Activated T-helper 17 cell treated with anti-CD3 and anti-CD28 coated beads, Interleukin-2, amount 50 U/mL, for 72 hours (primary cell): ENCODE results near the gene PRR16. TPM values are rescaled to one million over a fixed set of nuclear protein-coding genes. Genes with fewer than 3 reads are reported as not detected.
"Not testable (repeated sequence)": the region's sequence is repeated elsewhere in the genome, so short reads cannot be mapped to it uniquely, and the experiment has no call there.

Experiments used
- ATAC-seq: fragments of 150-1000 bp; cut with Tn5 transposase; replicated peaks from 2 replicates; pipeline ENCODE4 v1.10.0; 2021; ENCODE audit warnings: mild to moderate bottlenecking, moderate library complexity
- H3K27ac Mint-ChIP-seq: one replicate; pipeline ENCODE4 v1.8.0; 2022; ENCODE audit warnings: mixed read lengths
- H3K27me3 Mint-ChIP-seq: one replicate; pipeline ENCODE4 v1.8.0; 2022; ENCODE audit warnings: mixed read lengths
- H3K36me3 Mint-ChIP-seq: one replicate; pipeline ENCODE4 v1.8.0; 2022; ENCODE audit warnings: low read depth, mild to moderate bottlenecking, mixed read lengths
- H3K4me1 Mint-ChIP-seq: one replicate; pipeline ENCODE4 v1.8.0; 2022; ENCODE audit warnings: mixed read lengths
- H3K4me3 Mint-ChIP-seq: one replicate; pipeline ENCODE4 v1.8.0; 2022; ENCODE audit warnings: mild to moderate bottlenecking, mixed read lengths
- H3K9me3 Mint-ChIP-seq: one replicate; pipeline ENCODE4 v1.8.0; 2022; ENCODE audit warnings: mixed read lengths
- total RNA-seq, 2 donors: library from RNA; stranded (reverse); gene quantifications; one replicate each; pipeline ENCODE4 v1.2.3, GENCODE V29; 2022

The PRR16 gene
- total RNA-seq: not detected

DNA sequence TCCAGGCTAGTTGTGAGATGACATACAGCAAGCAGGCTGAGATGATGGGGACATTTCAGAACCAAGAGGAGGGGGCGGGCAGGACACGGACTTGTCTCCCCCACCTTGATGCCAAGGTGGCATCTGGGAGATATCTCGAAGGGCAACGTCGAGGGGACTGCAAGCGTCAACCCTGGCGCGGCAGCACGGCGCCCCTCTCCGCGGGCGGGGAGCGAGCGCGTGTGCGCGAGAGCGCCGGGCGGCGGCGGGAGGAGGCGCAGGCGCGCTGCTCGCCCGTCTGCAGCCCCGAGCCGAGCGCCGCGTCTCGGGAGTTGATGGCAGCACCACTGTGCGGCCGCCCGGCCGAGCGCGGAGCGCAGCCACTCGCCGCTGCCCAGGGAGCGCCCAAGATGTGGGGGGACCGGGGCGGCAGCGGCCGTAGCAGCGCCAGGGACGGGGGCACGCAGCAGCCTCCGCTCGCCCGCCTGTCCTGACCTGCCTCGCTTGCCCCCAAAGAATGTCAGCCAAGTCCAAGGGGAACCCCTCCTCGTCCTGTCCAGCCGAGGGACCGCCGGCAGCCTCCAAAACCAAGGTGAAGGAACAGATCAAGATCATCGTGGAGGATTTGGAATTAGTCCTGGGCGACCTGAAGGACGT, at the start of gene PRR16:
Gene PRR16, plus strand, starts transcription at position 310 of the 636 bp plus-strand sequence.
- Mint-ChIP-seq H3K4me3 (peak within 1 kb of the TSS; percentile 41), H3K9me3 (no peaks in the 10 kb centered on the region), H3K4me1 (no peaks in the 10 kb centered on the region), H3K36me3 (no peaks in the 10 kb centered on the region), H3K27me3 (peaks cover 30% of the 10 kb centered on the region), H3K27ac (no peak within 1 kb of the TSS)
- peak; percentile 31 for ATAC-seq

DNA sequence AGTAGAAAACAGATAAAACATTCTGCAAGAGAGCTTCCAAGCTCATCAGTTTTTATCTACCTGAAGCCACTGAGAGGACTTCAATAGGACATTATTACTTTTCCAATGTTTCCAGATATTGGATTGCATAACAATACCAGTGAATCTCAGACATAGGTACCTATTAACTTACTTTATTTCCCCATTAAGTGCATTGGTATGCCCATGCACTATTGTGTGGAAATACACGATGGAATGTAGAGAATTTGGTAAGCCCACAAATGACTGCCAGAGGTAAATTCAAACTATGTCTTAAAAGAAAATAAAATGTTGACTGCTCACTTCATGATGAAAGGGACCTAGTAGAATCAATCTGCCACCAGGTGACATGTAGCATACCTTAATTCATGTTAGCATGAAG, 48.1 kb upstream of the PRR16 start:
- Mint-ChIP-seq H3K4me3 (no peak overlapping the region), H3K36me3 (no peaks in the 10 kb centered on the region), H3K27me3 (no peaks in the 10 kb centered on the region), H3K4me1 (no peaks in the 10 kb centered on the region), H3K9me3 (no peaks in the 10 kb centered on the region), H3K27ac (no peak overlapping the region)
- ATAC-seq: no peak

GRCh38 chr5:120419127-120419526, 45.0 kb upstream of the PRR16 start:
- Mint-ChIP-seq H3K4me3 (no peak overlapping the region), H3K27me3 (no peaks in the 10 kb centered on the region), H3K9me3 (peaks cover 2% of the 10 kb centered on the region), H3K27ac (no peak overlapping the region), H3K4me1 (no peaks in the 10 kb centered on the region), H3K36me3 (no peaks in the 10 kb centered on the region)
- ATAC-seq: no peak

DNA sequence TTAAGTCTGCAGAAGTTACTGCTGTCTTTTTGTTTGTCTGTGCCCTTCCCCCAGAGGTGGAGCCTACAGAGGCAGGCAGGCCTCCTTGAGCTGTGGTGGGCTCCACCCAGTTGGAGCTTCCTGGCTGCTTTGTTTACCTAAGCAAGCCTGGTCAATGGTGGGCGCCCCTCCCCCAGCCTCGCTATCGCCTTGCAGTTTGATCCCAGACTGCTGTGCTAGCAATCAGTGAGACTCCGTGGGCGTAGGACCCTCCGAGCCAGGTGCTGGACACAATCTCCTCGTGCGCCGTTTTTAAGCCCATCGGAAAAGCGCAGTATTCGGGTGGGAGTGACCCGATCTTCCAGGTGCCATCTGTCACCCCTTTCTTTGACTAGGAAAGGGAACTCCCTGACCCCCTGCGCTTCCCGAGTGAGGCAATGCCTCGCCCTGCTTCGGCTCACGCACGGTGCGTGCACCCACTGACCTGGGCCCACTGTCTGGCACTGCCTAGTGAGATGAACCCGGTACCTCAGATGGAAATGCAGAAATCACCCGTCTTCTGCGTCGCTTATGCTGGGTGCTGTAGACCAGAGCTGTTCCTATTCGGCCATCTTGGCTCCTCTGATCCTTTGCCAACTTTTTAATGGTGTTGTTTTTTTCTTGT, 37.3 kb upstream of the PRR16 start:
- peaks cover 14% of the 10 kb centered on the region for H3K9me3 Mint-ChIP-seq
- H3K27ac Mint-ChIP-seq, ATAC-seq, H3K4me1 Mint-ChIP-seq, H3K4me3 Mint-ChIP-seq, H3K36me3 Mint-ChIP-seq, H3K27me3 Mint-ChIP-seq: not testable (repeated sequence)

DNA sequence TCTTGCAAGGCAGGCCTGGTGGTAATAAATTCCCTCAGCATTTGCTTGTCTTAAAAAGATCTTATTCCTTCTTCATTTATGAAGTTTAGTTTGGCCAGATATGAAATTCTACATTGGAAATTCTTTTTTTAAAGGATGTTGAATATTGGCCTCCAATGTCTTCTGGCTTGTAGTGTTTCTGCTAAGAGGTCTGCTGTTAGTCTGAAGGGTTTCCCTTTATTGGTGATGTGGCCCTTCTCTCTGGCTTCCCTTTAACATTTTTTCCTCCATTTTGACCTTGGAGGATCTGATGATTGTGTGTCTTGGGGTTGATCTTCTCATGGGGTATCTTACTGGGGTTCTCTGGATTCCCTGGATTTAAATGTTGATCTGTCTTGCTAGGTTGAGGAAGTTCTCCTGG, 33.5 kb upstream of the PRR16 start:
- H3K4me1 Mint-ChIP-seq: no peaks in the 10 kb centered on the region
- no peaks in the 10 kb centered on the region for H3K36me3 Mint-ChIP-seq
- H3K27ac Mint-ChIP-seq: no peak overlapping the region
- H3K27me3 Mint-ChIP-seq: no peaks in the 10 kb centered on the region
- ATAC-seq: no peak
- peaks cover 9% of the 10 kb centered on the region for H3K9me3 Mint-ChIP-seq
- H3K4me3 Mint-ChIP-seq: no peak overlapping the region

DNA sequence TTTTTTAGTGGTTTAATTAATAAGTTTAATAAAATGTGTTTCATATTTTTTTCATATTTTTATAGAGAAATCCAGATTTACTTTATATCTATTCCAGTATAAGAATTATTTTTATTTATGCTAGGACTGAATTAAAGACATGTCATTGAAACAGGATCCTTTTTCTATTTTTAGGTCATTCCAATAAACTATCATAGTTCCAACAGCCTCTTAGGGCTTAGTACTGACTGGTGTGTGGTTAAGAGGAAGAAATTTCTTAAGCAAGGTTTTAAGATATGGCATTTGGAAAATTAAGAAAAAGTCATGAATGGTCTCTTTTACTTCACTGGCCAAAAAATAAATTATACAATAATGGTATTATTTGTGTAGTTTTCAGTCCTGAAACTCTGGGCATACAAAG, 31.2 kb upstream of the PRR16 start:
- no peak for ATAC-seq
- peaks cover 5% of the 10 kb centered on the region for H3K9me3 Mint-ChIP-seq
- no peaks in the 10 kb centered on the region for H3K27me3 Mint-ChIP-seq
- H3K36me3 Mint-ChIP-seq: no peaks in the 10 kb centered on the region
- no peak overlapping the region for H3K27ac Mint-ChIP-seq
- H3K4me1 Mint-ChIP-seq: no peaks in the 10 kb centered on the region
- H3K4me3 Mint-ChIP-seq: no peak overlapping the region

DNA sequence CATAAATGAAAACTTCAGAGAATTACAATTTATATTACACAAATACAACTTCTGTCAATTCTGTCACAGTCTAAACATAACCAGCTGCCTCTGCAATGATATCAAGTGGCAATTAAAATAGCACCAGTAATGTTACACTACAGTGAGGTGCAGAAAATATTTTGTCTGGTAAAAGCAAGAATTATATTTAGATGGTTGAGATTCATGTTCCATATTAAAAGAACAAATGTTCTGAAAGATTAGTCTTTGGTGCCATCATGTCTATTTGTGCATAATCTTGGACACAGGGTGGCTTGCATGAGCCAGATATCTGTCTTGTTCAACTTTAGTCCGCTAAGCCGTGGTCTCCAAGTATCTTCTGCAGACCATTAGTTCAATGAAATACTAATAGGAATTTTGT, 29.0 kb upstream of the PRR16 start:
- no peak for ATAC-seq
- H3K27ac Mint-ChIP-seq: no peak overlapping the region
- no peaks in the 10 kb centered on the region for H3K4me1 Mint-ChIP-seq
- H3K9me3 Mint-ChIP-seq: no peaks in the 10 kb centered on the region
- no peaks in the 10 kb centered on the region for H3K36me3 Mint-ChIP-seq
- H3K4me3 Mint-ChIP-seq: no peak overlapping the region
- no peaks in the 10 kb centered on the region for H3K27me3 Mint-ChIP-seq

- Mint-ChIP-seq H3K4me1 (no peaks in the 10 kb centered on the region), H3K36me3 (no peaks in the 10 kb centered on the region), H3K4me3 (no peak overlapping the region), H3K27ac (no peak overlapping the region), H3K9me3 (no peaks in the 10 kb centered on the region), H3K27me3 (no peaks in the 10 kb centered on the region)
- ATAC-seq: no peak
Observed at GRCh38 chr5:120436996-120437395, 27.1 kb upstream of the PRR16 start.

- Mint-ChIP-seq H3K4me3 (no peak overlapping the region), H3K9me3 (no peaks in the 10 kb centered on the region), H3K27ac (no peak overlapping the region), H3K27me3 (no peaks in the 10 kb centered on the region), H3K4me1 (no peaks in the 10 kb centered on the region), H3K36me3 (no peaks in the 10 kb centered on the region)
- no peak for ATAC-seq
Observed at GRCh38 chr5:120442694-120443093, 21.4 kb upstream of the PRR16 start.

DNA sequence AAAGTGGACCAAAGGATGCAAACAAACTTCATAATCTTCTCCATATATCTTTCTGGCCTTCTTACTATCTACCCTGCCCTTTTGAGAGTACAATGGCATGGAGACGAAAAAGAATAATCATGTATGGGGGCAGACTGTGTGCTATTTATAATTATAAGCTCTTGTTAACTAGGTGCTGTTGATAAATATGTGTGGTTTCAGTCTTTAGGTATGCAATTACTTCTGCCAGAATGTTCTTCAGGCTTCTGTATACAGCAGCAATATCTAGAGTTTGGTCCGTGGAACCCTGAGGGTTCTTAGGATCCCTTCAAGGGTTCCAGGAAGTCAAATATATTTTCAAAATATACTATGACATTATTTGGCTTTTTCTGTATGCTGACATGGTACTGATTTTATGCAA, 20.5 kb upstream of the PRR16 start:
- Mint-ChIP-seq H3K27ac (no peak overlapping the region), H3K4me1 (no peaks in the 10 kb centered on the region), H3K27me3 (no peaks in the 10 kb centered on the region), H3K9me3 (no peaks in the 10 kb centered on the region), H3K36me3 (no peaks in the 10 kb centered on the region), H3K4me3 (no peak overlapping the region)
- no peak for ATAC-seq

DNA sequence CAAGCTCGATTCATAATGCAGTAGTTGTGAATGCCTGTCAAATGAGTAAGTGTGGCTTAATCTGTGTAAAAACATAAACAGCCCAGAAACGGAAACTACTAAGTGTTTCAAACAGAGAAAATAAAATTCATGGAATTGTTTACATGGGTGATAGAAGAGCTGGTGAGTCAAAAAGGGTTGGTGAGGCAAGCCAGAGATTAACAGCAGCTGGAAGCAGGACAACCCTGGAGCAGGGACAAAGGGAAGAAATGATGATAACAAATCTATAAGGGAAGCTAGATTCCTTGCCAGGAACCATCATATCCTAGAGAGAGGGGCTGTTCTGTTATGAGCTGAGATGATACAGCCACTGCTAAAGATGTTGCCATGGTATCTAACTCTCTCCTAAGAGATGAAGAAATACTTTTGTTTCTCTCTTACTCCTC, 18.0 kb upstream of the PRR16 start:
- no peaks in the 10 kb centered on the region for H3K4me1 Mint-ChIP-seq
- no peaks in the 10 kb centered on the region for H3K27me3 Mint-ChIP-seq
- no peaks in the 10 kb centered on the region for H3K36me3 Mint-ChIP-seq
- H3K9me3 Mint-ChIP-seq: no peaks in the 10 kb centered on the region
- ATAC-seq: no peak
- no peak overlapping the region for H3K4me3 Mint-ChIP-seq
- no peak overlapping the region for H3K27ac Mint-ChIP-seq

DNA sequence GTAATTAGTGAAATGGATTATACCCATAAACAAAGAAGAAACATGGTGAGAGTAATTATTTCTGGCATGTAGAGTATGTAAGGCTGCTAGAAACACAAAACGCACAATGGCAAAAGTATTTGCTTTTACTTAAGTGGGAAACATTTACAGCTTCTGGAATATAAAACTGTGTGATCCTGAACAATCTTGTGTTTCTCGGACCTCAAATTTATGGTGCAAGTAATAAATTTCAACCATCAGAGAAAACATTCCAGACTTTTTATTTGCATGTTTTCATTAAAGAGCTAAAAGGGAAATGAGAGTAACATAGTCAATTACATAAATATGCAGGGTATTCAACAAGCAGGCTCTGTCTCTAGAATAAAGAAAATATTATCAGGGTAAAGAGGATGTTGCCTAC, 17.2 kb upstream of the PRR16 start:
- ATAC-seq: no peak
- Mint-ChIP-seq H3K36me3 (no peaks in the 10 kb centered on the region), H3K27ac (no peak overlapping the region), H3K4me1 (no peaks in the 10 kb centered on the region), H3K4me3 (no peak overlapping the region), H3K27me3 (no peaks in the 10 kb centered on the region), H3K9me3 (no peaks in the 10 kb centered on the region)

DNA sequence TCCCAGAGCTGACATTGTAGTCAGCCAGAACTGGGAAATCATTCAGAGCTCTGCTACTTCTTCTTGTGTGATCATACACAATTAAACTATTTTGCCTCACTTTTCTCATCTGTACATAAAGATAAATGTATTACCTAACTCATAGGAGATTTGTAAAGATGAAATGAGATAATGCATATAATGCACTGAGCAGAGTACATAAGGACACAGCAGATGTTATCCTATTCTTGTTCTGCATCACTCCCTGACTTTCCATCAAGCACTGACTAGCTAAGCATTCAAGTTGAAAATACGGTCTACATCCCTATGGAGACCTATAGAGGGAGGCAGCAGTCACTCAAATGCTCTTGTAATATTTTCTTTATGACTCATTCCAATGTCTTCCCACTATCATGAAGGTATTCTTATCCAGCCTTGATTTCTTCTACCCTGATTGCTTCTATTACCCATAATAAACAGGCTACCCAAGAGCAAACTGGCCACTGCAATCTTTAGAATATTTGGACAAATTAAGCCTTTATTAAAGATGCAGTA, 16.3 kb upstream of the PRR16 start:
- Mint-ChIP-seq H3K4me1 (no peaks in the 10 kb centered on the region), H3K27me3 (no peaks in the 10 kb centered on the region), H3K4me3 (no peak overlapping the region), H3K9me3 (no peaks in the 10 kb centered on the region), H3K27ac (no peak overlapping the region), H3K36me3 (no peaks in the 10 kb centered on the region)
- no peak for ATAC-seq

DNA sequence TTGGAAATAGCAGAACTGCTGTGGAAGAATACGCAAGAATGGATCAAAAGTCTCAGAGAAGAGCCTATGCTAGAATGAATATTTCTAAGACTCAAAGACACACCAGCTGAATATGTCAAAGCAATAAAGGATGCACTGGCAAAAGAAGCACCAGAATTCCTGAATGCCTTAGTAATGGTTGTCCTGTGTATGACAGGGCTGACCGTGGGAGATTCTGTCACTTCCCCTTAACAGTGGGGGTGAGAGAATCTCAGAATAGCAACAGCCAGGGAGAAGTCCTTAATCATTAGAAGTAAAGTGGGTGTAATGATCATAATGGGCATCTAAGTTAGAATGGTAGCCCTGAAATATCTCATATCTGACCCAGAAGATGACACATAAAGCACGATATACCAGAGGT, 14.6 kb upstream of the PRR16 start:
- no peaks in the 10 kb centered on the region for H3K4me1 Mint-ChIP-seq
- no peak overlapping the region for H3K27ac Mint-ChIP-seq
- no peaks in the 10 kb centered on the region for H3K36me3 Mint-ChIP-seq
- ATAC-seq: no peak
- no peaks in the 10 kb centered on the region for H3K27me3 Mint-ChIP-seq
- H3K4me3 Mint-ChIP-seq: no peak overlapping the region
- no peaks in the 10 kb centered on the region for H3K9me3 Mint-ChIP-seq

GRCh38 chr5:120450910-120451309, 13.2 kb upstream of the PRR16 start:
- no peaks in the 10 kb centered on the region for H3K4me1 Mint-ChIP-seq

More at GRCh38 chr5:120450910-120451309, 13.2 kb upstream of the PRR16 start:
- Mint-ChIP-seq H3K27ac (no peak overlapping the region), H3K36me3 (no peaks in the 10 kb centered on the region), H3K27me3 (no peaks in the 10 kb centered on the region), H3K4me3 (no peak overlapping the region), H3K9me3 (no peaks in the 10 kb centered on the region)
- ATAC-seq: no peak
